ENCODE results near the gene IQGAP3.

The IQGAP3 gene

DNA sequence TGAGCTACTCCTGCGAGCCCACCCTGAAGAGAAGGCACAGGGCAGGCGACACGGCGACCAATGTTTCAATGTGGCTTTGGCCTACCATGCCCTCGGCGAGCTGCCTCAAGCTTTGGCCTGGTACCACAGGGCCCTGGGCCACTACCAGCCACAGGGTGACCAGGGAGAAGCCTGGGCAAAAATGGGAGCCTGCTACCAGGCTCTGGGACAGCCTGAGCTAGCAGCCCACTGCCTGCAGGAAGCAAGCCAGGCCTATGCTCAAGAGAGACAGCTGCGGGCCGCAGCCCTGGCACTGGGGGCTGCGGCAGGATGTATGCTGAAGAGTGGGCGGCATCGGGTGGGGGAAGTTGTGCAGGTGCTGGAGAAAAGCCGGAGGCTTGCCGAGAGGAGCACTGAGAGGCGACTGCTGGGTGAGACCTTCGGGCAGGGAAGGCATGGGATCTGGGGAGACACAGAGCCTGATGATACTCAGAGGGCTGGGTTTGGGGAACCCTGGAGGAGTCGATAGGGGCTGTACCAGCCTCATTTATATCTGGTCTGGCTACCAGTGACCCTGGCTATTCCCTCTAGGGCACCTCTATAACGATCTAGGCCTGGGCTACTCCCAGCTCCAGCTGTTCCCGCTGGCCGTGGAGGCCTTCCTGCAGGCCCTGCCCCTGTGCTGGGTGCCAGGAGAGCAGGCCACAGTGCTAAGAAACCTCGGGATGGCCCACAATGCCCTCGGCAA is 9.5 kb upstream of the IQGAP3 start:
- no peak for DNase-seq (ENCODE audit: low read depth)
- TF ChIP-seq, protein P1, sequence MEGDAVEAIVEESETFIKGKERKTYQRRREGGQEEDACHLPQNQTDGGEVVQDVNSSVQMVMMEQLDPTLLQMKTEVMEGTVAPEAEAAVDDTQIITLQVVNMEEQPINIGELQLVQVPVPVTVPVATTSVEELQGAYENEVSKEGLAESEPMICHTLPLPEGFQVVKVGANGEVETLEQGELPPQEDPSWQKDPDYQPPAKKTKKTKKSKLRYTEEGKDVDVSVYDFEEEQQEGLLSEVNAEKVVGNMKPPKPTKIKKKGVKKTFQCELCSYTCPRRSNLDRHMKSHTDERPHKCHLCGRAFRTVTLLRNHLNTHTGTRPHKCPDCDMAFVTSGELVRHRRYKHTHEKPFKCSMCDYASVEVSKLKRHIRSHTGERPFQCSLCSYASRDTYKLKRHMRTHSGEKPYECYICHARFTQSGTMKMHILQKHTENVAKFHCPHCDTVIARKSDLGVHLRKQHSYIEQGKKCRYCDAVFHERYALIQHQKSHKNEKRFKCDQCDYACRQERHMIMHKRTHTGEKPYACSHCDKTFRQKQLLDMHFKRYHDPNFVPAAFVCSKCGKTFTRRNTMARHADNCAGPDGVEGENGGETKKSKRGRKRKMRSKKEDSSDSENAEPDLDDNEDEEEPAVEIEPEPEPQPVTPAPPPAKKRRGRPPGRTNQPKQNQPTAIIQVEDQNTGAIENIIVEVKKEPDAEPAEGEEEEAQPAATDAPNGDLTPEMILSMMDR (IDR thresholded peaks at IDR 0.05; ENCODE audit: control insufficient read depth, insufficient read depth, low read depth, low read length, missing control alignments): no peak
- no peak overlapping the region for H3K4me3 ChIP-seq (ENCODE audit: control insufficient read depth, low read depth, low read length)

- DNase-seq (ENCODE audit: low read depth): no peak
- H3K4me3 ChIP-seq (ENCODE audit: control insufficient read depth, low read depth, low read length): no peak within 1 kb of the TSS
- TF ChIP-seq, protein P1 (IDR thresholded peaks at IDR 0.05; ENCODE audit: control insufficient read depth, insufficient read depth, low read depth, low read length, missing control alignments): no peak
Measured at GRCh38 chr1:156579472-156579871, 7.1 kb upstream of the IQGAP3 start, which contains the start of gene TTC24. Gene TTC24 (plus strand): TSS chr1:156579723. CDS start chr1:156581365, 1,642 bp downstream.

DNA sequence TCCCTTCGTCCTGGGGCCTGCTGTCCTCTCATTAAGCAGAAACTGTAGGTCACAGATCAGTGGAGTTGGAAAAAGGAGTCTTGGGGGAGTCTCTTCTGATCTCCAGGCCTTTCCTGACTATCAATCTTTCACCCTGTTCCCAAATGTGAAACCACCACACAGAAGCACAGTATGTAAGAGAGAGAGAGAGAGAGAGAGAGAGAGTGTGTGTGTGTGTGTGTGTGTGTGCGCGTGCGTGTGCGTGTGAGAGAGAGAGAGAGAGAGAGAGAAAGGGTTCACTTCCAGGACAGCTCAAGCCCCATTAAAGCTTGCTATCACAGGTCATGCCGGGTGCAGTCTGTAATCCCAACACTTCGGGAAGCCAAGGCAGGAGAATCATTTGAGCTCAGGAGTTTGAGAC is 5.7 kb upstream of the IQGAP3 start:
- no peak for DNase-seq (ENCODE audit: low read depth)
- no peak overlapping the region for H3K4me3 ChIP-seq (ENCODE audit: control insufficient read depth, low read depth, low read length)
- TF ChIP-seq, protein P1 (IDR thresholded peaks at IDR 0.05; ENCODE audit: control insufficient read depth, insufficient read depth, low read depth, low read length, missing control alignments): no peak

GRCh38 chr1:156577550-156577949 is 5.2 kb upstream of the IQGAP3 start:
- H3K4me3 ChIP-seq (ENCODE audit: control insufficient read depth, low read depth, low read length): no peak overlapping the region
- TF ChIP-seq, protein P1 (IDR thresholded peaks at IDR 0.05; ENCODE audit: control insufficient read depth, insufficient read depth, low read depth, low read length, missing control alignments): no peak
- DNase-seq (ENCODE audit: low read depth): no peak

- TF ChIP-seq, protein P1 (IDR thresholded peaks at IDR 0.05; ENCODE audit: control insufficient read depth, insufficient read depth, low read depth, low read length, missing control alignments): no peak
- no peak for DNase-seq (ENCODE audit: low read depth)
- H3K4me3 ChIP-seq (ENCODE audit: control insufficient read depth, low read depth, low read length): no peak overlapping the region
Measured at GRCh38 chr1:156574039-156574633, 1.8 kb upstream of the IQGAP3 start.

DNA sequence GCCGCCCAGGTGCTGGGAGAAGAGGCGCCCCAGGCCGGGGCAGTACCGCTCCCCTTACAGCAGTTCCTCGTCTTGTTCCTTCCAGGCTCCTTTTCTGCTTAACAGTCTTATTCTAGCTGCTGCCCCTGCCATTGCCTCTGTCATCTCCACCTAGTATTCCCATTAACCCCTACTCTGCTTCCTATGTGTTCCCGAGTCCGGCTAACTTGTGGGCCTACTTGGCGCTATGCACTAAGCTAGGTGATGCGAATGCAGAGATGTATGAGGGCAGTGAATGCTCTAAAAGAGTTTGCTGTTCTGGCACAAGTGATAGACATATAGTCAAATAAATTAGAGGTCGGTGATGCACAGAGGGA is 276 bp upstream of the IQGAP3 start:
- TF ChIP-seq, protein P1 (IDR thresholded peaks at IDR 0.05; ENCODE audit: control insufficient read depth, insufficient read depth, low read depth, low read length, missing control alignments): no peak
- DNase-seq (ENCODE audit: low read depth): no peak
- H3K4me3 ChIP-seq (ENCODE audit: control insufficient read depth, low read depth, low read length): peak overlapping the region; percentile 79
